Esophagus squamous epithelium (tissue), 5 donors: Measurements from ENCODE around the gene CC2D1B. TPM values are rescaled to one million over a fixed set of nuclear protein-coding genes. Genes with fewer than 3 reads are reported as not detected.
A peak's percentile ranks its signal among the peaks of the same experiment; 100 is the strongest.

Experiments
- DNase-seq: peaks from one replicate; lab custom pipeline; 2025; lab: John Stamatoyannopoulos, UW
- H3K27ac ChIP-seq, 4 donors: fragments of 200-600 bp; sonication (generic); one replicate each; pipeline ENCODE4 v1.5.1; 2016 to 2019; ENCODE audit warnings: mild to moderate bottlenecking in 1 of 4
- H3K27me3 ChIP-seq, 4 donors: fragments of 200-600 bp; sonication (generic); 1 replicate in 3 of 4; 2 replicates in 1 of 4; pipeline versions ENCODE4 v1.5.1 to v1.6.0; 2017 to 2021; ENCODE audit warnings: antibody characterized with exemption in 1 of 4
- H3K36me3 ChIP-seq, 3 donors: fragments of 200-600 bp; sonication (generic); one replicate each; pipeline ENCODE4 v1.5.1; 2016 to 2019
- H3K4me1 ChIP-seq, 3 donors: fragments of 200-600 bp; sonication (generic); one replicate each; pipeline ENCODE4 v1.5.1; 2017 to 2019
- H3K4me3 ChIP-seq, 4 donors: fragments of 200-600 bp; sonication (generic); 1 replicate in 3 of 4; 2 replicates in 1 of 4; pipeline ENCODE4 v1.5.1; 2016 to 2019; ENCODE audit warnings: mild to moderate bottlenecking in 2 of 4, moderate library complexity in 1 of 4
- H3K9me3 ChIP-seq, 3 donors: fragments of 200-600 bp; sonication (generic); one replicate each; pipeline ENCODE4 v1.5.1; 2016 to 2019
- CTCF ChIP-seq, 6 experiments: fragments of 450-650 bp in 4 of 6; fragments of 200-600 bp in 2 of 6; sonication (generic) in 2 of 6; IDR thresholded peaks; one replicate each; pipeline ENCODE4 v1.5.1; 2016 to 2019; ENCODE audit warnings: antibody characterized with exemption in 6 of 6, mild to moderate bottlenecking in 4 of 6, moderate library complexity in 4 of 6
- POLR2A ChIP-seq, 4 donors: fragments of 450-650 bp; IDR thresholded peaks; one replicate each; pipeline ENCODE4 v1.6.1; 2017; ENCODE audit warnings: antibody characterized with exemption in 4 of 4, mild to moderate bottlenecking in 4 of 4, moderate library complexity in 3 of 4
- WGBS, 2 donors: methylation state at CpG; one replicate each; pipeline ENCODE4 v1.1.5; 2018; 5-methylcytosine and 5-hydroxymethylcytosine counted together
- intact Hi-C: fragments of 100-400 bp; cut with DNase I; formaldehyde crosslinking; loops from one replicate; pipeline ENCODE4 v1.15.0; 2022
- total RNA-seq, 4 donors: library from RNA; depleted of rRNA; stranded (reverse); fragments of >200 nt; gene quantifications; one replicate each; pipeline ENCODE4 v1.1.0, GENCODE V29; 2016
- donor health status: DM: yes; HTN: yes; CAD: no.

Gene CC2D1B
- total RNA-seq, 4 donors from 2014 or later, result 16.9 to 21.2 (median 18.3) TPM

GRCh38 chr1:52355847-52356505, 10.0 kb downstream of the CC2D1B start:
- Histone ChIP-seq H3K9me3 (no peaks in the 10 kb centered on the region), H3K27me3 (no peaks in the 10 kb centered on the region), H3K27ac (no peak overlapping the region), H3K36me3 (peaks cover 65 to 98% (median 85%) of the 10 kb centered on the region in 3 donors), H3K4me3 (no peak overlapping the region), H3K4me1 (peaks cover 0 to 5% (median 0%) of the 10 kb centered on the region in 3 donors)
- no peak for TF ChIP-seq POLR2A (IDR thresholded peaks at IDR 0.05)
- 83 to 89% methylated on average over 7 to 11 of the region's 11 CpGs for WGBS, 2 donors
- intact Hi-C loops, result no loop called here
- DNase-seq, result no peak

GRCh38 chr1:52355436-52355835, 10.6 kb downstream of the CC2D1B start:
- Histone ChIP-seq H3K27ac (no peak overlapping the region), H3K27me3 (no peaks in the 10 kb centered on the region), H3K9me3 (no peaks in the 10 kb centered on the region), H3K4me3 (no peak overlapping the region), H3K36me3 (peaks cover 60 to 98% (median 79%) of the 10 kb centered on the region in 3 donors), H3K4me1 (peaks cover 0 to 9% (median 0%) of the 10 kb centered on the region in 3 donors)
- 85 to 95% methylated on average over 8 of the region's 8 CpGs for WGBS, 2 donors
- intact Hi-C loops, result no loop called here
- no peak for DNase-seq
- TF ChIP-seq POLR2A (IDR thresholded peaks at IDR 0.05), result no peak
- no peak for TF ChIP-seq CTCF (IDR thresholded peaks at IDR 0.05)

- H3K9me3 ChIP-seq, result no peaks in the 10 kb centered on the region
- no peak overlapping the region for H3K27ac ChIP-seq
- WGBS, 2 donors, result 86 to 93% methylated on average over 6 to 7 of the region's 7 CpGs
- no peak for DNase-seq
- peaks cover 34 to 81% (median 52%) of the 10 kb centered on the region in 3 donors for H3K36me3 ChIP-seq
- no peaks in the 10 kb centered on the region for H3K27me3 ChIP-seq
- no peak for TF ChIP-seq POLR2A (IDR thresholded peaks at IDR 0.05)
- no peak for TF ChIP-seq CTCF (IDR thresholded peaks at IDR 0.05)
- H3K4me3 ChIP-seq, result no peak overlapping the region
- intact Hi-C loops, result no loop called here
- H3K4me1 ChIP-seq, result peaks cover 0 to 22% (median 0%) of the 10 kb centered on the region in 3 donors
These were observed 13.3 kb downstream of the CC2D1B start for GRCh38 chr1:52352690-52353089.

DNA sequence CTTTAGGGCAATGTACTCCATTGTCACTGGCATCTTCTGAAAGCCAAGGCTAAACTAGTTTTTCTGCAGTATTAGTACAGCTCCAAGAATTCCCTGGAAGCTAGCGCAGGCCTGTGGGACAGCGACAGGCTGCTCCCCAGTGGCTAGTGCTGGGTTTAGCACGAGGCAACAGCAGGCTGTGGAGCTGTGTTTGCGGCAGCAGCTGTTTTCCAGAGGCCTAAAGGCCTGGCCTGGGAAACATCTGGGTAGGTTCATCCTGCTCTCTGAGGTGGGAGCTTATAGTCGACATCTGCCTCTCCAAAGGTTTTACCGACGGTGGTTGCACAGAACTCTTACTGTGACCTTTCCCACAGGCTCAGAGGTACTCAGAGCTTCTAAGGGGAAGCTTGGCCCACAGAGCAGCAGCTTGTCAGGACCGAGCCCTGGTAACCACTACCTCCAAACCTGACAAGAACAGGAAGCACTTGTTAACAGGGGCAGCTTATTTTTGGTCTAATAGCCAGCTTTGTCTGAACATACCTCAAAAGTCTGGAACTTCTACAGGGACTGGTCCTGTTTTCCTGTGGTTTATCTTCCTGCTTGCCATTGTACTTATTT, 17.2 kb downstream of the CC2D1B start:
- peaks cover 0 to 69% (median 13%) of the 10 kb centered on the region in 3 donors for H3K36me3 ChIP-seq
- peak overlapping the region in 1 of 4 donors; percentile 3 for H3K27ac ChIP-seq
- no peak for DNase-seq
- peak in 4 of 6 experiments; percentile 9 to 53 (median 30) for TF ChIP-seq CTCF (IDR thresholded peaks at IDR 0.05)
- no peak for TF ChIP-seq POLR2A (IDR thresholded peaks at IDR 0.05)
- 15 to 45% methylated on average over 1 to 4 of the region's 8 CpGs for WGBS, 2 donors
- H3K27me3 ChIP-seq, result no peaks in the 10 kb centered on the region
- intact Hi-C loops, result no loop called here
- peaks cover 0 to 22% (median 0%) of the 10 kb centered on the region in 3 donors for H3K4me1 ChIP-seq
- no peak overlapping the region for H3K4me3 ChIP-seq
- H3K9me3 ChIP-seq, result no peaks in the 10 kb centered on the region

DNA sequence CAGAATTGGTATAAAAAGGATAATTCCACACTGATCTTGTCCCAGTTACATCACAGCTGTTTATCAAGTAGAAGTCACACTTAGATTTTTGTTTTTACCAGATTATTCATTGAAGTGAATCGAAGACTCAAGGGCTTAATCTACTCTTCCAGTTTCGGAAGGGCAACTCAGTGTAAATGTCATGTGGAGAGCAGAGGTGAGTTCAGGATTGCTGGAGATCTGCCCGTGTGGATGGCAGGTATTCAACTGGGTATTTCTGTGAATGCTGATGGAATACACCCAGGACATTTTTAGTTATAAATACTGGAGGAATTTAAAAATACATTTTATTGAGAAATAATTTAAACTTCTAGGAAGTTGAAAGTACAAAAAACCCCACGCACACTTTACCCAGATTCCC, 19.4 kb downstream of the CC2D1B start:
- TF ChIP-seq CTCF (IDR thresholded peaks at IDR 0.05) (no peak), POLR2A (IDR thresholded peaks at IDR 0.05) (no peak)
- no peaks in the 10 kb centered on the region for H3K9me3 ChIP-seq
- peaks cover 0 to 60% (median 0%) of the 10 kb centered on the region in 3 donors for H3K36me3 ChIP-seq
- no peak overlapping the region for H3K4me3 ChIP-seq
- intact Hi-C loops, result no loop called here
- H3K4me1 ChIP-seq, result peaks cover 0 to 22% (median 0%) of the 10 kb centered on the region in 3 donors
- no peaks in the 10 kb centered on the region for H3K27me3 ChIP-seq
- 46 to 56% methylated on average over 4 of the region's 4 CpGs for WGBS, 2 donors
- no peak overlapping the region for H3K27ac ChIP-seq
- no peak for DNase-seq
